CD4-positive, alpha-beta T cell treated with Interleukin-15 for 4 hours (primary cell): ENCODE measurements around the gene GPS1.

Source experiments
- DNase-seq: peaks from one replicate; pipeline ENCODE4 v3.0.0-alpha.2; 2020; ENCODE audit warnings: low spot score

Gene GPS1

GRCh38 chr17:82014971-82015310, 36.8 kb upstream of the GPS1 start:
- no peak for DNase-seq

- DNase-seq, result no peak
Observed at GRCh38 chr17:82015311-82015971, 36.3 kb upstream of the GPS1 start.

- DNase-seq, result no peak
Observed at GRCh38 chr17:82016061-82016874, 35.4 kb upstream of the GPS1 start.

- no peak for DNase-seq
Observed at GRCh38 chr17:82016875-82017459, 34.7 kb upstream of the GPS1 start.

GRCh38 chr17:82017612-82018151, 34.0 kb upstream of the GPS1 start:
- DNase-seq, result no peak

- no peak for DNase-seq
Observed at GRCh38 chr17:82018152-82018988, 33.3 kb upstream of the GPS1 start.

GRCh38 chr17:82018989-82019689, 32.6 kb upstream of the GPS1 start:
- no peak for DNase-seq

- DNase-seq, result peak; percentile 55
Observed at GRCh38 chr17:82019690-82020571, 31.8 kb upstream of the GPS1 start.

- no peak for DNase-seq
Observed at GRCh38 chr17:82020572-82021106, 31.1 kb upstream of the GPS1 start.

- peak; percentile 53 for DNase-seq
Observed at GRCh38 chr17:82021107-82021899, 30.4 kb upstream of the GPS1 start.

- DNase-seq, result no peak
Observed at GRCh38 chr17:82021900-82022309, 29.8 kb upstream of the GPS1 start.

GRCh38 chr17:82022310-82022980, 29.3 kb upstream of the GPS1 start, which contains the start of gene CENPX:
TSS of gene CENPX (minus strand) at chr17:82022878. CDS start at chr17:82022861, 17 bp downstream.
- DNase-seq, result no peak

GRCh38 chr17:82022981-82023446, 28.7 kb upstream of the GPS1 start, which contains the start of gene LRRC45:
TSS of gene LRRC45 (plus strand) at chr17:82023305. CDS start at chr17:82023644, 339 bp downstream.
- DNase-seq, result peak; percentile 100

GRCh38 chr17:82023447-82024241, 28.1 kb upstream of the GPS1 start:
- no peak for DNase-seq

GRCh38 chr17:82024859-82025258, 26.8 kb upstream of the GPS1 start:
- no peak for DNase-seq

GRCh38 chr17:82025401-82026107, 26.1 kb upstream of the GPS1 start:
- DNase-seq, result no peak

GRCh38 chr17:82028246-82028645, 23.5 kb upstream of the GPS1 start:
- DNase-seq, result no peak
